Left forelimb (tissue), 1 donor: ENCODE data around the gene NKX2-4.
"Not testable (repeated sequence)": the region's sequence is repeated elsewhere in the genome, so short reads cannot be mapped to it uniquely, and the experiment has no call there.

Experiments used
- DNase-seq: peaks from one replicate; pipeline ENCODE4 v3.0.0-alpha.2; 2018; ENCODE audit warnings: low spot score

NKX2-4 gene

DNA sequence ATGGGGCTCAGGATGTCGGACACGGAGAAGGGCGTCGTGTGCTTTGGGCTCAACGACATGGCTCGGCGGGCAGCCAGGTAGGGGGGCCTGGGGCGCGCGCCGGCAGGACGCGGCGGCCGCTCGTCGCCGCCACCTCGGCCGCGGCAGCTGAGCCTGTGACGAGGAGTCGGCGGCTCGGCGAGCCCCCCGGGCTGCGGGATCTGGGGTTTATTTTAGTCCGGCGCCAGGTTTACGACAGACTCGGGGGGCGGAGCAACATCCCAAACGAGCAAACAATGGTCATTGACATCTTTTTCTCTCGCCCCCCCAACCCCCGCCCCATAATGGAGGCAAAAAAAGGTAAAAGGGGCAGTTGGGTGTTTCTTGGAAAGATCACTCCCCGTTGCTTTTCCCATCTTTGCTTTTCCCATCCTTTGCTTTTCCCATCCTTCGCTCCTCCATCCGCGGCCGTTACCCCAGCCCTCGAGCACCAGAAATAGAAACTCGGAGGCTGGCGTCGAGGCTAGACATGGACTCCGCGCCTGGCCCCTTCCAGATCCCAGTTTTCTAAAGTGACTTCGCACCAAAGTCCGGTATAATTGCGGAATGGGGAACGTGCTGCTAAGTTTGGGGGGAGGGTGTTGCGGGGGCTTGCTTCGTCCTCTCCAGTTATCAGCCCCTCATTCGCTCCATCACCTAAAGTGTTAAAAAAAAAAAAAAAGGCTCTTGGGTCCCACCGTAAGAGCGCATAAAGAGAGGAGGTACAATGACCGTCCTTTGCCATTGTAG, at the start of gene NKX2-4:
Gene NKX2-4, minus strand, starts transcription at position 186 of the 768 bp plus-strand sequence. Its CDS starts 127 bp downstream, at position 59.
- DNase-seq = no peak

DNA sequence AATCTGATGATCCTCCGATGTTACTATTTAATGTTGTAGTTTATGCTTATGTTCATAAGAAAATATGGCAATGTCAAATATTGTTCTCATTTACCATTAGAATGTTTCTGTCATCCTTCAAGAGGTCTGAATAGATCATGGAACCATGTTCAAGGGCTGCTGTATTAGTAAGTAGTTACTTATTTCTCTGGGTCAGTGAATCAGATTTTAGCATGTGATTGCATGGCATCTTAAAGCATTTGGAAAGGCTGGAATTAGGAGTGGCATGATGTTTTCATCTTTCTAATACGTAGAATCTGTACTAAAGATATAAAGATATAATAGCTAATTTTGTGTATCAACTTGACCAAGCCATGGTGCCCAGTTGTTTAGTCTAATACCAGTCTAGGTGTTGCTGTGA, 40.5 kb upstream of the NKX2-4 start:
- DNase-seq = no peak

GRCh38 chr20:21437248-21437647, 39.9 kb upstream of the NKX2-4 start:
- no peak for DNase-seq

GRCh38 chr20:21436205-21436604, 38.9 kb upstream of the NKX2-4 start:
- no peak for DNase-seq

GRCh38 chr20:21435576-21435975, 38.2 kb upstream of the NKX2-4 start:
- no peak for DNase-seq

DNA sequence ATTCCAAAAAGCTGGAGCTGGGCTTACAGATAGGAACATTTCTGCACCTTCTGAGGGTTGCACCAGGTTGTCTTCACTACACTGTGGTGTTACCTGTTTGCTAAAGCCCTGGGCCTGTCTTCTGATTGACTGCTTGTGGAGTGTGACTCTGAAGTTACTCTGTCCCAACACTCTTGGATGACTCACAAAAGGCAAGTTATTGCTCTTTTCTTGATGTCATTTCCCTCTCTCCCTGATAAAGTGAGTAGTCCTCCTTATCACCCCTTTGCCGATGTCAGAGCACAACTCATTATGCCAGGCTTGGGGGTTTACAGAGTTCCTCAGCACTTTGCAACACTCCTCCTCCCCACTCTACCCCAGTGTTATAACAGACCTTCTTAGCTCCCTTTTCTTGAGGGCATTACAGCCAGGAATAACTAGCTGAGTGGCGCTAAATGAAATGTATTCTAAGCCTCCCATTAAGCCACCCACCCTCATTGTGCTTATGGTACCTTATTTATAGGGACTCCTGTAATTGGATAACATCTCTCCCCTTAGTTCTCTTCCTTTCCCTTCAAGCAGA, 36.1 kb upstream of the NKX2-4 start:
- no peak for DNase-seq

DNA sequence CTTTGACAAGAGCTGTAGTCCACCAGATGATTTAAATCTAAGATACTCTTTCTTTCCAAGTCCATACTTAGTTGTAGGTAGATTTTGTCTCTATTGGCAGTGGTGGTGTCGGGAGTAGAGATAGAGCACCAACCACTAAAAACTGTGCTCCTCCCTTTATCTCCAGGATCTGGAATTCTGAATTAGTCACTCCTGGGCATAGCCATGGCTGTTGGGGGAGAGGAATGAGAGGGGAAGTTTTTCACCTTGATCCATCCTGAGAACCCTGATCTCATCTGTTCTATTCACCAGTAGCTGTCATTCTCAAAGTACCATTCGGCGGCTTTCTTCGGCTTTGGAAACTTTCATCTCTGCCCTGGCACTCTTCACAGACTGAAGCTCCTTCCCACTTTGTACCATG, 35.6 kb upstream of the NKX2-4 start:
- DNase-seq = no peak

- DNase-seq = no peak
Observed at GRCh38 chr20:21430020-21430419, 32.7 kb upstream of the NKX2-4 start.

- DNase-seq = no peak
Observed at GRCh38 chr20:21424846-21425245, 27.5 kb upstream of the NKX2-4 start.

DNA sequence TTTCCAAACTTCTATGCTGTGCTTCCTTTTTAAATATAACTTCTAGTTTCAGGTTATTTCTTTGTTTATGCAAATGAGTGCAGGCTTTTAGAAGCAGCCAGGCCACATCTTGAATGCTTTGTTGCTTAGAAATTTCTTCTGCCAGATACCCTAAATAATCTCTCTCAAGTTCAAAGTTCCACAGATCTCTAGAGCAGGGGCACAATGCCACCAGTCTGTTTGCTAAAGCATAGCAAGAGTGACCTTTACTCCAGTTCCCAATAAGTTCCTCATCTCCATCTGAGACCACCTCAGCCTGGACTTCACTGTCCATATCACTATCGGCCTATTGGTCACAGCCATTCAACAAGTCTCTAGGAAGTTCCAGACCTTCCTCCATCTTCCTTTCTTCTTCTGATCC, 26.4 kb upstream of the NKX2-4 start:
- not testable (repeated sequence) for DNase-seq

DNA sequence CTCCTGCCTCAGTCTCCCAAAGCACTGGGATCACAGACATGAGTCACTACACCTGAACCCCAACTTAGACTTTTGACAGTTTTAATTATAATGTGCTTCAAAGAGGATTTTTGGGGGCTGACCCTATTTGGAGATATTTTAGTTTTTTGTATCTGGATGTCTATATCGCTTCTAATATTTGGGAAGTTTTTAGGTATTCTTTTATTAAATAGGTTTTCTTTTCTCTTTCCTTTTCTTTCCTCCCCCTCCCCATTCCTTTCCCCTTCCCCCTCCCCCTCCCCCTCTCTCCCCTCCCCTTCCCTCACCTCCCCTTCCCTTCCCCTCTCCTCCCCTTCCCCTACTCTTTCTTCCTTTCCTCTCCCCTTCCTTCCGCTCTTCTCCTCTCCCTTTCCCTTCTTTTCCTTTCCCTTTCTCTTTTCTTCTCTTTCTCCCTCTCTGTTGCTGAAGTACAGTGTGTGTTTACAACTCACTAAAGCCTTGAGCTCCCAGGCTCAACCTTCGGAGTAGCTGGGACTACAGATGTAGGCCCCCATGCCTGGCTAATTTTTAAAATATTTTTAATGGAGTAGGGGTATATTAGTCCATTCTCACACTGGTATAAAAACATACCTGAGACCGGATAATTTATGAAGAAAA, 24.4 kb upstream of the NKX2-4 start:
- no peak for DNase-seq

DNA sequence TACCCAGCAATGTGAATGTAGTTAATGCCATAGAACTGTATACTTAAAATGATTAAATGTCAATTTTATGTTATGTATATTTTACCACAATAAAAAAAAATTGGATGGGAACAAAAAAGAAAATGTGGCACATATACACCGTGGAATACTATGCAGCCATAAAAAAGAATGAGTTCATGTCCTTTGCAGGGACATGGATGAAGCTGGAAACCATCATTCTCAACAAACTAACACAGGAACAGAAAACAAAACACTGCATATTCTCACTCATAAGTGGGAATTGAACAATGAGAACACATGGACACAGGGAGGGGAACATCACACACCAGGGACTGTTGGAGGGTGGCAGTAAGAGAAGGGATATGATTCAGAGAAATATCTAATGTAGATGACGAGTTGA, 21.8 kb upstream of the NKX2-4 start:
- not testable (repeated sequence) for DNase-seq

GRCh38 chr20:21413996-21414395, 16.7 kb upstream of the NKX2-4 start:
- not testable (repeated sequence) for DNase-seq

DNA sequence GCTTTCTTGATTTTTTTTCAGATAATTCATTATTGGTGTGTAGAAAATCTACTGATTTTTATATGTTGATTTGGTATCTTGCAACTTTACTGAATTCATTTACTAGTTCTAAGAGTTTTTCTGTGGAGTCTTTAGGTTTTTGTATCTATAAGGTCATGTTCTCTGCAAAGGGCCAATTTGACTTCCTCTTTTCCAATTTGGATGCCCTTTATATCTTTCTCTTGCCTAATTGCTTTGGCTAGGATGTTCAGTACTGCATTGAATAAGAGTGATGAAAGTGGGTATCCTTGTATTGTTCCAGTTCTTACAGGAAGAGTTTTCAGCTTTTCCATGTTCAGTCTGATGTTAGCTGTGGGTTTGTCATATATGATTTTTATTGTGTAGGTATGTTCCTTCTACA, 14.4 kb upstream of the NKX2-4 start:
- DNase-seq = no peak

- DNase-seq = no peak
Observed at GRCh38 chr20:21399005-21399475, 1.7 kb upstream of the NKX2-4 start.

DNA sequence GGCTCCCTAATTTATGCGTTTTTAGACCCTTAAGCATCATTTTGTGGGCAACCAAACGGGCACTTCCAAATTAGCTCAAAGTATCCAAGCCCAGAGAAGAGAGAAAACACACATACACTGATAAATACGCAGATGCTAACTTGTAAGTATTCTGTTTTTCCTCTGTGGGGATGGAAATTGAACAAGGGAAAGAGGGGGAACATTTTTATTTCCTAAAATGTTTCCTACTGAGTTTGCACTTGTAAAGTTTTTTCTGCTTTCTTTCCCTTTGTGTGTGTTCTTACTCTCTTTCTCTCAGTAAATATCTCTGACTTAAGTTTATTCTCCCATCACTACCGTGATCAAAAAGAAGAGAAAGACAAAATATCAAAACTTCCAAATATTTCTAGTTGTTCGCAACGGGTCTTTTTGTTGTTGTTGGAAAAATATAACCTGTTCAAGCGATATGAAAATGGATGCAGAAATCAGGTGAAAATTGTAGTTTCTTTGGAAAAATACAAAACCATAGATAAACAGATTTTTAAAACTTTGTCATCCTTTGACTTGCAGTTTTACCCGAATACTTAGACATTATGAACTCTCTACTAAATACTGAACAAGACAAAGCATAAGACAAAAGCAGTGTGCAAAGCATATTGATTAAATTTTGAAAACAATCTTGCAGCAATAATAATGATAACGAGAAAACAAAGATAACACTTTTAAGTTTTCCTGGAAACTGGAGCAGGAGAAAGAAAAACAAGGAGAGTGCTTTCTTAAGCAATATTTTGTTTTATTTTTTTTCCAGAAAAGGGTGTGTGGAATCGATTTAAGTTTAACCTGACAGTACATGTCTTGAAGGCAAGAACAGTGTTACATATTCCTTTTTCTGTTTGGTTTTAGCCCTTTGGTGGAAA, 1.0 kb upstream of the NKX2-4 start:
- DNase-seq = no peak

DNA sequence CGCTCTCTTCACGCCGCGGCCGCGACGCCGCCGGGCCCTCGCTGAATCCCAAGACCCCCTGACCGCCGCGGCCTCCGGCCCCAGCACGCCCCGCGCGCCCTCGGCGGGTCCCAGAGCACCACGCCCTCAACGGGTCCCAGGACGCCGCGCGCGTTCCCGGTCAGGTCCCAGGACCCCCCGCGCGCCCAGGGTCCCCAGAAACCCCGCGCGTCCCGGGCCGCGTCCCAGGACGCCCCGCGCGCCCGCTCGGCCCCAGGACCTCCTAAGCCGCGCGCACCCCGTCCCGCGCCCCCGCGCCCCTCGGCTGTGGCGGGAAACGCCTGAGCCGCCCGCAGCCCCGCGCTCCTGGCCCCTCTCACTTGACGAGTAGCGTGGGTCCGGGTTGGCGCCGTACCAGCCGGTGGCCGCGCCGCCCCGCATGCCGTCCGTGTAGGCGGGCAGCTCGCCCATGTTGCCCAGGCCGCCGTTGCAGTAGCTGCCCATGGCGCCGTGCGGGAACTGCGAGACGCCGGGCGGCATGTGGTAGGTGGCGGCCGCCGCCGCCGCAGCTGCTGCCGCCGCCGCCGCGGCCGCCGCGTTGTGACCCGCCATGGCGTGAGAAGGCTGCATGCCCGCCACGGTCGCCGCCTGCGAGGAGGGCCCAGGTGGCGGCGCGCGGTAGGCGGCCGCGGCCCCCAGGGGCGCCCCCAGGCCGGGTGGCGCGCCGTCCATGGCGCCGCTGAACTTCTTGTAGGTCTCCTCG, 556 bp downstream of the NKX2-4 start:
- no peak for DNase-seq

- DNase-seq = peak; percentile 69
Observed at GRCh38 chr20:21395666-21396598, 1.4 kb downstream of the NKX2-4 start.

GRCh38 chr20:21395051-21395665, 2.2 kb downstream of the NKX2-4 start:
- no peak for DNase-seq

- no peak for DNase-seq
Observed at GRCh38 chr20:21394551-21394950, 2.8 kb downstream of the NKX2-4 start.
